Mesothelial cell of epicardium (in vitro differentiated cells): ENCODE data around the gene HHIPL1. TPM values are rescaled to one million over a fixed set of nuclear protein-coding genes. Genes with fewer than 3 reads are reported as not detected.
A peak's percentile ranks its signal among the peaks of the same experiment; 100 is the strongest.

Experiments used
- DNase-seq, 2 experiments: peaks; one replicate each; pipeline ENCODE4 v3.0.0; 2021; ENCODE audit warnings: low spot score in 2 of 2; ENCODE audit not compliant: unreplicated experiment in 2 of 2
- H3K27ac Mint-ChIP-seq: 2 replicates; pipeline ENCODE4 v1.8.0; 2021; ENCODE audit warnings: mixed read lengths
- H3K27me3 Mint-ChIP-seq: 2 replicates; pipeline ENCODE4 v1.8.0; 2021; ENCODE audit warnings: low read depth, mixed read lengths
- H3K36me3 Mint-ChIP-seq: 2 replicates; pipeline ENCODE4 v1.8.0; 2021; ENCODE audit warnings: mixed read lengths
- H3K4me1 Mint-ChIP-seq: 2 replicates; pipeline ENCODE4 v1.8.0; 2021; ENCODE audit warnings: mixed read lengths
- H3K4me3 Mint-ChIP-seq: 2 replicates; pipeline ENCODE4 v1.8.0; 2021; ENCODE audit warnings: mild to moderate bottlenecking, moderate library complexity, mixed read lengths
- H3K9me3 Mint-ChIP-seq: 2 replicates; pipeline ENCODE4 v1.8.0; 2021; ENCODE audit warnings: mixed read lengths
- CTCF ChIP-seq: fragments of 200-600 bp; sonication (generic); IDR thresholded peaks from one replicate; pipeline ENCODE4 v1.5.0; 2021; ENCODE audit warnings: antibody characterized with exemption; ENCODE audit not compliant: unreplicated experiment
- total RNA-seq: library from RNA; stranded (reverse); gene quantifications from 3 replicates; pipeline ENCODE4 v1.2.1, GENCODE V29; 2021

Gene HHIPL1
- total RNA-seq, 1 donor from 2014 or later: 4.4 TPM

- DNase-seq: no peak
Measured at GRCh38 chr14:99627510-99628381, 17.2 kb upstream of the HHIPL1 start.

GRCh38 chr14:99628887-99629618 is 15.9 kb upstream of the HHIPL1 start:
- Mint-ChIP-seq H3K27ac (no peak overlapping the region), H3K36me3 (no peaks in the 10 kb centered on the region), H3K4me1 (peaks cover 21% of the 10 kb centered on the region), H3K9me3 (no peaks in the 10 kb centered on the region), H3K4me3 (no peak overlapping the region), H3K27me3 (no peaks in the 10 kb centered on the region)
- TF ChIP-seq CTCF: peak; percentile 97
- DNase-seq: peak; percentile 65 to 83

More at GRCh38 chr14:99627510-99628381, 17.2 kb upstream of the HHIPL1 start:
- no peak overlapping the region for H3K4me3 Mint-ChIP-seq
- no peak overlapping the region for H3K27ac Mint-ChIP-seq
- no peak for TF ChIP-seq CTCF
- H3K36me3 Mint-ChIP-seq: no peaks in the 10 kb centered on the region
- H3K4me1 Mint-ChIP-seq: peaks cover 21% of the 10 kb centered on the region
- no peaks in the 10 kb centered on the region for H3K9me3 Mint-ChIP-seq
- no peaks in the 10 kb centered on the region for H3K27me3 Mint-ChIP-seq

GRCh38 chr14:99630202-99630601 is 14.7 kb upstream of the HHIPL1 start:
- H3K4me1 Mint-ChIP-seq: peaks cover 26% of the 10 kb centered on the region
- no peaks in the 10 kb centered on the region for H3K36me3 Mint-ChIP-seq
- no peaks in the 10 kb centered on the region for H3K27me3 Mint-ChIP-seq
- no peak overlapping the region for H3K4me3 Mint-ChIP-seq
- H3K27ac Mint-ChIP-seq: no peak overlapping the region
- TF ChIP-seq CTCF: no peak
- no peaks in the 10 kb centered on the region for H3K9me3 Mint-ChIP-seq
- no peak for DNase-seq

GRCh38 chr14:99632410-99633035 is 12.4 kb upstream of the HHIPL1 start:
- no peak overlapping the region for H3K4me3 Mint-ChIP-seq
- no peak for TF ChIP-seq CTCF
- no peak overlapping the region for H3K27ac Mint-ChIP-seq
- H3K27me3 Mint-ChIP-seq: no peaks in the 10 kb centered on the region
- peaks cover 20% of the 10 kb centered on the region for H3K4me1 Mint-ChIP-seq
- H3K36me3 Mint-ChIP-seq: no peaks in the 10 kb centered on the region
- H3K9me3 Mint-ChIP-seq: no peaks in the 10 kb centered on the region
- DNase-seq: no peak

- Mint-ChIP-seq H3K9me3 (no peaks in the 10 kb centered on the region), H3K36me3 (no peaks in the 10 kb centered on the region), H3K4me3 (no peak overlapping the region), H3K27me3 (no peaks in the 10 kb centered on the region), H3K27ac (no peak overlapping the region), H3K4me1 (peaks cover 14% of the 10 kb centered on the region)
- no peak for DNase-seq
- TF ChIP-seq CTCF: no peak
Measured at GRCh38 chr14:99633141-99633540, 11.8 kb upstream of the HHIPL1 start.
